Osteoblast (primary cell): ENCODE measurements around the gene HSPBP1. TPM values are rescaled to one million over a fixed set of nuclear protein-coding genes. Genes with fewer than 3 reads are reported as not detected.

Experiments used
- DNase-seq: peaks from one replicate; pipeline ENCODE4 v3.0.0; 2011; ENCODE audit warnings: low spot score, mixed read lengths; ENCODE audit not compliant: insufficient read length; ENCODE audit errors: missing footprints
- H2AFZ ChIP-seq: 2 replicates; pipeline ENCODE4 v1.6.0; 2011; ENCODE audit warnings: mild to moderate bottlenecking, low read length
- H3K27ac ChIP-seq: 2 replicates; pipeline ENCODE4 v1.5.1; 2011; ENCODE audit warnings: mild to moderate bottlenecking, low read depth, low read length, moderate library complexity
- H3K27me3 ChIP-seq: 2 replicates; pipeline ENCODE4 v1.6.0; 2012; ENCODE audit warnings: mild to moderate bottlenecking, control low read depth, inconsistent platforms, low read length, moderate library complexity; ENCODE audit not compliant: insufficient read depth
- H3K36me3 ChIP-seq: 2 replicates; pipeline ENCODE4 v1.5.1; 2011; ENCODE audit warnings: mild to moderate bottlenecking, low read length, control low read depth, moderate library complexity; ENCODE audit not compliant: insufficient read depth
- H3K4me1 ChIP-seq: 2 replicates; pipeline ENCODE4 v1.5.1; 2011; ENCODE audit warnings: mild to moderate bottlenecking, low read length, control low read depth, moderate library complexity; ENCODE audit not compliant: insufficient read depth
- H3K4me2 ChIP-seq: 2 replicates; pipeline ENCODE4 v1.6.0; 2011; ENCODE audit warnings: mild to moderate bottlenecking, low read length; ENCODE audit not compliant: insufficient read depth
- H3K4me3 ChIP-seq: fragments of 200-600 bp; sonication (generic); 3 replicates; pipeline ENCODE4 v1.5.1; 2012; ENCODE audit warnings: mild to moderate bottlenecking, low read length, inconsistent platforms; ENCODE audit not compliant: insufficient read depth
- H3K79me2 ChIP-seq: 2 replicates; pipeline ENCODE4 v1.6.0; 2012; ENCODE audit warnings: mild to moderate bottlenecking, low read length, control low read depth, inconsistent platforms; ENCODE audit not compliant: insufficient read depth
- H3K9me3 ChIP-seq: 2 replicates; pipeline ENCODE4 v1.5.1; 2011; ENCODE audit warnings: low read depth, low read length, control low read depth
- H4K20me1 ChIP-seq: 2 replicates; pipeline ENCODE4 v1.6.0; 2012; ENCODE audit warnings: mild to moderate bottlenecking, low read length, control low read depth; ENCODE audit not compliant: insufficient read depth
- small RNA-seq: library from RNA; depleted of rRNA; stranded (forward); fragments of <200 nt; gene quantifications from one replicate; pipeline ENCODE3, GENCODE V24; 2012
- total RNA-seq: library from RNA; depleted of rRNA; stranded (reverse); fragments of >200 nt; gene quantifications from 2 replicates; pipeline ENCODE4 v1.2.3, GENCODE V29; 2012
- TF ChIP-seq, protein P1 (sequence below): IDR thresholded peaks from 2 replicates; pipeline ENCODE4 v1.5.1; 2011; ENCODE audit warnings: mild to moderate bottlenecking, low read depth, low read length, moderate library complexity; ENCODE audit errors: extremely low read depth

Gene HSPBP1
- total RNA-seq, 1 donor, result 26.4 TPM

DNA sequence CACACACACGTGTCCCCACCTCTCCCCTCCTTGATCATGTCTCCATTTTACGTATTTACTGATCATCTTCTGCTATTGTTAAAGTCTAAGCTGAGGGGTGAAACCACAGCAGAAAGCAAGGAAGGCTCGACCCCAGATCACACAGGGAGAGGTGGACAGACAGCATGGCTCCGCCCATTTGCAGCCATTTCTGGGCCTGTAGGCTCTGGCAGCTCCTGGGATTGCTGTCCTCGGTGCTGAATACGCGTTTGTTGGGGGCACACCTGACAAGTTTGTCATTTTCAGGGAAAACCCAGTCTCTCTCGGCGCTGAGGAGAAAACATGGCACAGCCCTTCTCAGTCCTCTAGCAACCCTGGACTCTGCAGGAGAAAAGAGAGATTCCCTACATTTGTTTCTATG, 59.4 kb downstream of the HSPBP1 start:
- H3K27ac ChIP-seq, result no peak overlapping the region

DNA sequence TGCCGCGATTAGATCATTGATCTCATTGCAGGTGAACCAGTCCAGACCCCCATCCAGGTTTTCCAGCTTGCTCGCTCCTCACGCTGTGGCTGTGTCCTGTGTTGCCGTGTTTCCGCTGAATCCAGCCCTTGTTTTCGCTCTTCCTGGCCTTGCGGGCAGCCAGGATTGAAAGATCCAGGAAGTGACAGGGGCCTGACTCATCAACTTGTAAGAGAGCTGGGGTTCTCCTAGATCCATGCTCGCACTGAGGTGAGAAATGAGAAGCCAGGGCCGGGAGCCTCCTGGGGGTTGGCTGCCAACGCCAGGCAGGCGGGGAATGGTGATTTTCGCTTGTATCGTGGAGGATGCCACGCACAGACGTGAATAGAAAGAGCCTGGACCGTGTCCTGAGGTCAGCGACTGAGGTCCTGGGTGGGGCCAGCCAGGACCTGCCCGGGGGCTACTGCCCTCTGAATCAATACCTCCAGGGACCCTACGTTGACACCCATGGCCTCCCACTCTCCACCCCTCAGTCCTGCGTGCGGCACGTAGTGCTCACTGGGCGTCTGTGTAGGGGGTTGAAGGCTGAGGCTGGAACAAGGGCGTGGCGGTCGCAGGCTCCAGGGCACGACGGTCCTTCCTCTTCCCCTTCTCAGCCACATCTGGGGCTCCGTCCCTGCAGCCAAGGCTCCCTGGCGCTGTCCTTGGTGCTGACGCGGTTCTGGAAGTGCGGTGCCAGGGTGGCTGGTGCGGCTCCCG, 63.3 kb downstream of the HSPBP1 start:
- Histone ChIP-seq H3K4me2 (peak overlapping the region; percentile 83), H3K9me3 (peaks cover 4% of the 10 kb centered on the region), H2AFZ (no peak overlapping the region), H3K4me3 (peak overlapping the region; percentile 60), H3K36me3 (no peaks in the 10 kb centered on the region), H3K27me3 (no peaks in the 10 kb centered on the region), H3K4me1 (peaks cover 9% of the 10 kb centered on the region), H3K27ac (peak overlapping the region; percentile 58), H4K20me1 (peaks cover 3% of the 10 kb centered on the region), H3K79me2 (no peaks in the 10 kb centered on the region)
- DNase-seq, result peak; percentile 99
- TF ChIP-seq, protein P1, sequence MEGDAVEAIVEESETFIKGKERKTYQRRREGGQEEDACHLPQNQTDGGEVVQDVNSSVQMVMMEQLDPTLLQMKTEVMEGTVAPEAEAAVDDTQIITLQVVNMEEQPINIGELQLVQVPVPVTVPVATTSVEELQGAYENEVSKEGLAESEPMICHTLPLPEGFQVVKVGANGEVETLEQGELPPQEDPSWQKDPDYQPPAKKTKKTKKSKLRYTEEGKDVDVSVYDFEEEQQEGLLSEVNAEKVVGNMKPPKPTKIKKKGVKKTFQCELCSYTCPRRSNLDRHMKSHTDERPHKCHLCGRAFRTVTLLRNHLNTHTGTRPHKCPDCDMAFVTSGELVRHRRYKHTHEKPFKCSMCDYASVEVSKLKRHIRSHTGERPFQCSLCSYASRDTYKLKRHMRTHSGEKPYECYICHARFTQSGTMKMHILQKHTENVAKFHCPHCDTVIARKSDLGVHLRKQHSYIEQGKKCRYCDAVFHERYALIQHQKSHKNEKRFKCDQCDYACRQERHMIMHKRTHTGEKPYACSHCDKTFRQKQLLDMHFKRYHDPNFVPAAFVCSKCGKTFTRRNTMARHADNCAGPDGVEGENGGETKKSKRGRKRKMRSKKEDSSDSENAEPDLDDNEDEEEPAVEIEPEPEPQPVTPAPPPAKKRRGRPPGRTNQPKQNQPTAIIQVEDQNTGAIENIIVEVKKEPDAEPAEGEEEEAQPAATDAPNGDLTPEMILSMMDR, result no peak

More for the DNA sequence above, 59.4 kb downstream of the HSPBP1 start:
- Histone ChIP-seq H3K4me1 (peaks cover 9% of the 10 kb centered on the region), H3K4me2 (no peak overlapping the region), H4K20me1 (peaks cover 5% of the 10 kb centered on the region), H3K36me3 (no peaks in the 10 kb centered on the region), H3K79me2 (no peaks in the 10 kb centered on the region), H3K27me3 (no peaks in the 10 kb centered on the region), H3K9me3 (no peaks in the 10 kb centered on the region), H3K4me3 (no peak overlapping the region), H2AFZ (no peak overlapping the region)
- TF ChIP-seq, protein P1, result no peak
- DNase-seq, result peak; percentile 69

DNA sequence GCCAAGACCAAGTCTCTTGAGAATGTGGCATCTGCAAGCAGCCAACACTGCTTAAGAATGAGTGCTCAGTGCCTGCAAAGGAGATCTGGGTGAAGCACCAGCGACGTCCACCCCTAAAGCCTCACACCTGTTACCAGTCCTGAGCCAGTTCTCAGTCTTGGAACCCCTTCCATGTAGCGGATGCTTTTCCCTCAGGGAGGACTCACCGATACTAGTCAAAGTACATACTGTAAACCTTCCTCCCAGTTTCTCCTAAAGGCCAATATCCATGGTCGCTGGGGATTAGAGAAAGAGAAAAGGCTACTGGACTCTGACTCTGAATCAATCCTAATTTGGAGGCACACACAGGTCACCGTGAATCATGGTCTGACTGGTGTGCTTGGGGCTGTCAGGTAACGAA, 66.4 kb downstream of the HSPBP1 start:
- Histone ChIP-seq H4K20me1 (peaks cover 5% of the 10 kb centered on the region), H3K4me1 (peaks cover 25% of the 10 kb centered on the region), H3K4me3 (no peak overlapping the region), H2AFZ (no peak overlapping the region), H3K36me3 (no peaks in the 10 kb centered on the region), H3K9me3 (peaks cover 4% of the 10 kb centered on the region), H3K27ac (no peak overlapping the region), H3K79me2 (no peaks in the 10 kb centered on the region), H3K4me2 (no peak overlapping the region), H3K27me3 (no peaks in the 10 kb centered on the region)
- no peak for DNase-seq
- TF ChIP-seq, protein P1, result no peak

DNA sequence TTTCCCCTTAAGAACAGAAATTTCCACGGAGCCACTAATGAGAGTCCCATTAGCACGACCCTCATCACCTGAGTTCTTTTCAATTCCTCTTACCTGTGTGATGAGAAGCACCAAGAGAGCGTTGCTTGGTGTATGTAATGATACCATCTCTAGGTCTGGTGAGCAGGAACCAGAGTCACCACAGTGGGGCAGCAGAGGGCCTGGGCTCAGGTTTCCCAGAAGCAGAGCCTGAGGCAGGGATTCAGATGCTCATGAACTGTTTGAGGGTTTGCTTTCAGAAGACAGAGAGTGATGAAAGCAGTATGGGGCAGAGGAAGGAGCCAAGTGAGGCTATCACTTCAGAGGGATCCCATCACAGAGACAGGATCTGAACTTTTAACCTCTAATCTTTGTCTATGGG, 67.5 kb downstream of the HSPBP1 start:
- Histone ChIP-seq H3K4me1 (peaks cover 25% of the 10 kb centered on the region), H4K20me1 (peaks cover 5% of the 10 kb centered on the region), H3K9me3 (peaks cover 4% of the 10 kb centered on the region), H3K4me2 (no peak overlapping the region), H3K79me2 (no peaks in the 10 kb centered on the region), H2AFZ (no peak overlapping the region), H3K36me3 (no peaks in the 10 kb centered on the region), H3K27ac (no peak overlapping the region), H3K4me3 (no peak overlapping the region), H3K27me3 (no peaks in the 10 kb centered on the region)
- DNase-seq, result no peak
- TF ChIP-seq, protein P1, result peak; percentile 28

Small RNA genes lying within 50 kb of the gene (small RNA-seq; reads per million reads assigned to genes)
- gene MIR6802, result not detected
- gene MIR6803, result not detected
- not detected for gene MIR6804

Other genes starting within 250 kb of the HSPBP1 start
- not detected in 2 replicates for gene GP6, start 241.8 kb downstream of the HSPBP1 start, total RNA-seq
- gene RDH13, start 217.0 kb downstream of the HSPBP1 start, total RNA-seq, result 9.7 and 12.7 TPM in 2 replicates
- 0.29 and 1.1 TPM in 2 replicates for gene EPS8L1, start 204.2 kb downstream of the HSPBP1 start, total RNA-seq
- 49.2 and 55.0 TPM in 2 replicates for gene PPP1R12C, start 162.5 kb downstream of the HSPBP1 start, total RNA-seq
- 0.29 TPM in 1 of 2 replicates, not detected in the other for gene TNNT1, start 130.9 kb downstream of the HSPBP1 start, total RNA-seq
- not detected in 2 replicates for gene TNNI3, start 122.4 kb downstream of the HSPBP1 start, total RNA-seq
- gene DNAAF3, start 113.5 kb downstream of the HSPBP1 start, total RNA-seq, result 0.59 and 0.72 TPM in 2 replicates
- not detected in 2 replicates for gene SYT5, start 99.8 kb downstream of the HSPBP1 start, total RNA-seq
- 0.88 and 1.1 TPM in 2 replicates for gene PTPRH, start 70.6 kb downstream of the HSPBP1 start, total RNA-seq
- gene TMEM86B, start 51.3 kb downstream of the HSPBP1 start, total RNA-seq, result 1.5 and 2.5 TPM in 2 replicates
- gene PPP6R1, start 21.1 kb downstream of the HSPBP1 start, total RNA-seq, result 27.1 and 32.6 TPM in 2 replicates
- gene BRSK1, start 3.9 kb upstream of the HSPBP1 start, total RNA-seq, result 1.8 and 4.0 TPM in 2 replicates
- under 0.01 and 0.29 TPM in 2 replicates for gene TMEM150B, start 45.2 kb upstream of the HSPBP1 start, total RNA-seq
- 9.7 and 10.9 TPM in 2 replicates for gene KMT5C, start 59.8 kb upstream of the HSPBP1 start, total RNA-seq
- gene COX6B2, start 74.6 kb upstream of the HSPBP1 start, total RNA-seq, result not detected in 2 replicates
- gene GARIN5B, start 83.2 kb upstream of the HSPBP1 start, total RNA-seq, result not detected in 2 replicates
- 0.36 and 1.2 TPM in 2 replicates for gene IL11, start 90.4 kb upstream of the HSPBP1 start, total RNA-seq
- not detected in 2 replicates for gene TMEM190, start 96.7 kb upstream of the HSPBP1 start, total RNA-seq
- gene TMEM238, start 104.2 kb upstream of the HSPBP1 start, total RNA-seq, result 0.29 TPM in 1 of 2 replicates, not detected in the other
- 223 and 310 TPM in 2 replicates for gene RPL28, start 105.8 kb upstream of the HSPBP1 start, total RNA-seq
- 37.3 and 66.9 TPM in 2 replicates for gene UBE2S, start 127.7 kb upstream of the HSPBP1 start, total RNA-seq
- not detected in 2 replicates for gene SHISA7, start 163.2 kb upstream of the HSPBP1 start, total RNA-seq
- gene ISOC2, start 181.5 kb upstream of the HSPBP1 start, total RNA-seq, result 55.4 and 65.1 TPM in 2 replicates
- not detected in 2 replicates for gene C19orf85, start 184.6 kb upstream of the HSPBP1 start, total RNA-seq
- gene ZNF628, start 196.5 kb upstream of the HSPBP1 start, total RNA-seq, result 1.5 and 2.9 TPM in 2 replicates
- 8.3 and 11.2 TPM in 2 replicates for gene NAT14, start 205.1 kb upstream of the HSPBP1 start, total RNA-seq
- gene SSC5D, start 208.3 kb upstream of the HSPBP1 start, total RNA-seq, result 22.7 and 77.4 TPM in 2 replicates